Body of pancreas (tissue), 4 donors: Measurements from ENCODE around the gene CTNND1. TPM values are rescaled to one million over a fixed set of nuclear protein-coding genes. Genes with fewer than 3 reads are reported as not detected.

ENCODE experiments used
- ATAC-seq: fragments of 150-250 bp; one replicate; pipeline ENCODE4 v1.9.1; 2016
- DNase-seq, 4 donors: peaks; one replicate each; pipeline ENCODE4 v3.0.0-alpha.2; 2019
- H3K27ac ChIP-seq, 4 donors: fragments of 200-600 bp; sonication (generic); 1 replicate in 3 of 4; 2 replicates in 1 of 4; pipeline versions ENCODE4 v1.5.1 to v1.6.1; 2016 to 2019; ENCODE audit warnings: mild to moderate bottlenecking in 1 of 4, mixed read lengths in 1 of 4, moderate library complexity in 1 of 4
- H3K27me3 ChIP-seq, 2 donors: fragments of 200-600 bp; sonication (generic); one replicate each; pipeline ENCODE4 v1.6.0; 2016; ENCODE audit warnings: mild to moderate bottlenecking in 1 of 2
- H3K36me3 ChIP-seq, 2 donors: fragments of 200-600 bp; sonication (generic); replicated peaks in 1 of 2; 2 replicates each; pipeline ENCODE4 v1.5.1; 2016; ENCODE audit warnings: low read depth in 2 of 2; ENCODE audit not compliant: insufficient read depth in 1 of 2
- H3K4me1 ChIP-seq: fragments of 200-600 bp; sonication (generic); one replicate; pipeline ENCODE4 v1.6.0; 2016
- H3K4me3 ChIP-seq, 2 donors: fragments of 200-600 bp; sonication (generic); 1 replicate in 1 of 2; 2 replicates in 1 of 2; pipeline ENCODE4 v1.5.1; 2016 to 2019
- H3K9me3 ChIP-seq, 3 donors: fragments of 200-600 bp; sonication (generic); 1 replicate in 2 of 3; 2 replicates in 1 of 3; pipeline ENCODE4 v1.5.1; 2016
- POLR2A ChIP-seq, 3 donors: fragments of 450-650 bp; IDR thresholded peaks; one replicate each; pipeline ENCODE4 v1.6.1; 2016; ENCODE audit warnings: antibody characterized with exemption in 3 of 3, mild to moderate bottlenecking in 2 of 3
- WGBS, 2 donors: methylation state at CpG; one replicate each; pipeline ENCODE4 v1.1.5; 2017; 5-methylcytosine and 5-hydroxymethylcytosine counted together
- intact Hi-C: fragments of 100-400 bp; cut with DNase I; formaldehyde crosslinking; loops from one replicate; pipeline ENCODE4 v1.15.1; 2023
- total RNA-seq, 2 donors: library from RNA; depleted of rRNA; stranded (reverse); fragments of >200 nt; gene quantifications; one replicate each; pipeline ENCODE4 v1.1.0, GENCODE V29; 2016
- TF ChIP-seq, protein P1 (sequence below), 7 experiments: fragments of 450-650 bp in 4 of 7; fragments of 200-600 bp in 3 of 7; sonication (generic) in 3 of 7; IDR thresholded peaks; one replicate each; pipeline ENCODE4 v1.5.1; 2016 to 2019; ENCODE audit warnings: antibody characterized with exemption in 7 of 7

The CTNND1 gene
- total RNA-seq, 2 donors from 2014 or later, result 115 to 178 TPM

DNA sequence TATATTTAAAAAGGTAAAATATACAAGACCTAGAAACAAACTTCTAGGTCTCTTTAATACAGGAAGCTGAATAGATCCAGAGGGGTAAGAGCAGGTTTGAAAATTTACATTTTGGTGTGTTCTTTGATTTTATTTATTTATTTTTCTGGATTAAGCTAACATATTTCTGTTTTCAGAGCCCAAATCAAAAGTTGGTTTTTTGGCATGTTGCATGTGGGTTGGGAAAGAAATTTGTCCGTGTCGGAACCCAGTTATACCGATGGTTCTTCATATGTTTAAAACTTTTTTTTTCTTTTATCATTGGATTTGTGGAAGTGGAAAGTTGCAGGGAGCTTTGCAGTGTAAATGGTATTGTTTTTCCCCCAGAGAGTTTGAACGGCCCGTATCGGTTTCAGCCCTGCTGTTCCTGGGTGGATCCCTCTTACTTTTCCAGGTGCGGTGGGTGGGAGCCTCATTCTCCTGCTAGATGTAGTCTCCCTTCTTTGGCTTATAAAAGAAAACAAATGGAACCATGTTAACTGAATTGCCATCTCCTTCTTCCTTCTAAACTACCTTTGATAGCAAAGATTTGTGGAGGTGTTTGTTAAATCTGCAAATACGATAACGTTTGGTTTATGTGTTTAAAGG, 746 bp downstream of the CTNND1 start:
- Histone ChIP-seq H3K27ac (peak overlapping the region; percentile 95 to 97 (median 96)), H3K27me3 (no peaks in the 10 kb centered on the region), H3K4me1 (peaks cover 36% of the 10 kb centered on the region), H3K4me3 (peak overlapping the region; percentile 30 to 41), H3K9me3 (no peaks in the 10 kb centered on the region), H3K36me3 (no peaks in the 10 kb centered on the region)
- DNase-seq (peak; percentile 35 to 47 (median 36)), ATAC-seq (peak; percentile 36)
- intact Hi-C loops, result no loop called here
- 1 to 5% methylated on average over 9 of the region's 9 CpGs for WGBS, 2 donors
- TF ChIP-seq POLR2A (IDR thresholded peaks at IDR 0.05), result no peak
- TF ChIP-seq, protein P1, sequence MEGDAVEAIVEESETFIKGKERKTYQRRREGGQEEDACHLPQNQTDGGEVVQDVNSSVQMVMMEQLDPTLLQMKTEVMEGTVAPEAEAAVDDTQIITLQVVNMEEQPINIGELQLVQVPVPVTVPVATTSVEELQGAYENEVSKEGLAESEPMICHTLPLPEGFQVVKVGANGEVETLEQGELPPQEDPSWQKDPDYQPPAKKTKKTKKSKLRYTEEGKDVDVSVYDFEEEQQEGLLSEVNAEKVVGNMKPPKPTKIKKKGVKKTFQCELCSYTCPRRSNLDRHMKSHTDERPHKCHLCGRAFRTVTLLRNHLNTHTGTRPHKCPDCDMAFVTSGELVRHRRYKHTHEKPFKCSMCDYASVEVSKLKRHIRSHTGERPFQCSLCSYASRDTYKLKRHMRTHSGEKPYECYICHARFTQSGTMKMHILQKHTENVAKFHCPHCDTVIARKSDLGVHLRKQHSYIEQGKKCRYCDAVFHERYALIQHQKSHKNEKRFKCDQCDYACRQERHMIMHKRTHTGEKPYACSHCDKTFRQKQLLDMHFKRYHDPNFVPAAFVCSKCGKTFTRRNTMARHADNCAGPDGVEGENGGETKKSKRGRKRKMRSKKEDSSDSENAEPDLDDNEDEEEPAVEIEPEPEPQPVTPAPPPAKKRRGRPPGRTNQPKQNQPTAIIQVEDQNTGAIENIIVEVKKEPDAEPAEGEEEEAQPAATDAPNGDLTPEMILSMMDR (IDR thresholded peaks at IDR 0.05), result no peak

DNA sequence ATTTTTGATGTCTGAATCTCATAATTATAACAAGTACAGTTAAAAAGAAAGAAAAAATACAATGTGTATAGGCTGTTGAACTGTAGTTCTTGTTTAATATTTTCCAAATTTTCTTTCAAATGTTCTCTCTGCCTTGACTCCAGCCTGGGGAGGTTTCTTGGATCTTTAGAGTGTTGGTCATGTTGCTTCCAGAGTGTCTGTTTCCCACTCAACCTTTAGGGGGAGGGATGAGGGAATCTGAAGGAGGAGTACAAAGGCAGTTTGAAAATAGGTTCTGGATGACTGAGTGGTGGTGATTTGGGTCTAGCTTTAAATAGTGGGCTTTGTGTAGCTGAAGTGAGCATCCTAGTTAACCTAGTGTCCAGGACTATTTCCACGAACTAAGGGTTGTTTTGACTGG, 2.0 kb downstream of the CTNND1 start:
- peak overlapping the region; percentile 3 to 41 for H3K4me3 ChIP-seq
- TF ChIP-seq, protein P1 (IDR thresholded peaks at IDR 0.05), result peak in 4 of 7 experiments; percentile 34 to 42 (median 36)
- no peak for TF ChIP-seq POLR2A (IDR thresholded peaks at IDR 0.05)
- DNase-seq (no peak), ATAC-seq (no peak)
- WGBS, 2 donors, result 0 to 3% methylated on average over 1 of the region's 1 CpG
- H3K27ac ChIP-seq, result peak overlapping the region in 3 of 4 donors; percentile 95 to 97 (median 96)
- H3K36me3 ChIP-seq, result no peaks in the 10 kb centered on the region
- peaks cover 45% of the 10 kb centered on the region for H3K4me1 ChIP-seq
- no peaks in the 10 kb centered on the region for H3K9me3 ChIP-seq
- intact Hi-C loops, result no loop called here
- no peaks in the 10 kb centered on the region for H3K27me3 ChIP-seq

DNA sequence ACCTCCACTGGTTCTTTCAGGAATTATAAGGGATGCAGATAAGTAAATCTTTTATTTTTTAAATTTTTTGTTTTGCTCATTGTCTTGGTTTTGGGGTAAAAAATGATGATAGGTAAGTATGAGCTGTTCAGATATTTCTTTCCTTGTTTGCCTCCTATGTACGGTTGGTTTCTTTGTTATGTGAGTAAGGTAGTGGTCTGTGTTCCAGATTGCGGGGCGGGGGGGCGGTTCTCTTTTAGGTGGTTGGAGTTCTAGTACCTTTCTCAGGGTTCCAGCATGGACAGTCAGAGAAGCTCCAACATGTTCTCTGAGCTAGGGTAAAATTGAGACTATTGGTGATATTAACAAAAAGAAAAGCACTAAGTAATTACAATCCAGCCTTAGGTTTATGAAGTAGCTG, 2.4 kb downstream of the CTNND1 start:
- H3K4me1 ChIP-seq, result peaks cover 48% of the 10 kb centered on the region
- ATAC-seq (no peak), DNase-seq (no peak)
- whole genome bisulfite sequencing, 2 donors, result 6 to 21% methylated on average over 4 of the region's 4 CpGs
- no peaks in the 10 kb centered on the region for H3K9me3 ChIP-seq
- H3K36me3 ChIP-seq, result no peaks in the 10 kb centered on the region
- peak overlapping the region in 3 of 4 donors; percentile 95 to 97 (median 96) for H3K27ac ChIP-seq
- no peaks in the 10 kb centered on the region for H3K27me3 ChIP-seq
- H3K4me3 ChIP-seq, result peak overlapping the region; percentile 3 to 41
- no peak for TF ChIP-seq POLR2A (IDR thresholded peaks at IDR 0.05)
- TF ChIP-seq, protein P1 (IDR thresholded peaks at IDR 0.05), result no peak
- intact Hi-C loops, result no loop called here

DNA sequence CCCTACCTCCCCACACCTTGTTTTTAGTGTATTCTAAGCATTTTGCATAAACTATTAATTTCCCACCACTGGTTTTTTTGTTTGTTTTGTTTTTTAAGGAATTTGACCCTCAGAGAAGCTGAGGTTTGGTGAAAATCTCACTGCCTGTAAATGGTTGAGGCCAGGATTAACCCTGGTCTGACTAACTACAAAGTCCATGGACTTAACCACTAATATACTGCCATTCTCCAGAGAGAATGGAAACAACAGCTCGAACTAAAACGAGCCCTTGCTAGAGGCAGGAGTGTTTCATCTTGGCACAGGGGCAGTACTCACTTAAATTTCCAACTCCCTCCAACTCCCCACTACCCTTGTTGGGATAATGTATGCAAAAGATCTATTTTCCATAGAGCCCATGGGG, 3.0 kb downstream of the CTNND1 start:
- Histone ChIP-seq H3K9me3 (no peaks in the 10 kb centered on the region), H3K27ac (peak overlapping the region in 3 of 4 donors; percentile 22 to 96 (median 95)), H3K4me3 (peak overlapping the region in 1 of 2 donors; percentile 41), H3K36me3 (no peaks in the 10 kb centered on the region), H3K27me3 (no peaks in the 10 kb centered on the region), H3K4me1 (peaks cover 53% of the 10 kb centered on the region)
- DNase-seq (no peak), ATAC-seq (no peak)
- WGBS, 2 donors, result 10 to 30% methylated on average over 2 of the region's 2 CpGs
- TF ChIP-seq, protein P1 (IDR thresholded peaks at IDR 0.05), result no peak
- intact Hi-C loops, result no loop called here

DNA sequence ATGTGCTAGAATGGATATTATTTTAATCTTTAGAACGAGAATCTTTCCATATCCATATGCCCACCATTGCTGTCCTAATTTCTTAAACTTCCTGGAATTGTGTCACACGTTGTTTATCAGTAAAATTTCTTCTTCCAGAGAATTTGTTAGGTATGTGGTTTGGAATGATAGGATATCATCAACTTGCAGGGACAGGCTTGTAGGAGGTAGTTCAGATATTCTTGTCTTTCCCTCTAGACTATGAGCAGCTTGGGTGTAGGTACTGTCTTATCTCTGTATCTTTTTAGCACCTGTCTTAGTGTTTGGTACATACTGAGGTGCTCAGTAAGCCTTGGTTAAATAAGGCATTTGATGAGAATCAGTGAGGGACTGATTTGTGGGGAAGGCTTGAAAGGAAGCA, 3.4 kb downstream of the CTNND1 start:
- Histone ChIP-seq H3K4me1 (peaks cover 57% of the 10 kb centered on the region), H3K27me3 (no peaks in the 10 kb centered on the region), H3K4me3 (no peak overlapping the region), H3K9me3 (no peaks in the 10 kb centered on the region), H3K27ac (peak overlapping the region in 3 of 4 donors; percentile 22 to 96 (median 31)), H3K36me3 (no peaks in the 10 kb centered on the region)
- DNase-seq (no peak), ATAC-seq (no peak)
- intact Hi-C loops, result no loop called here
- WGBS, 2 donors, result 11 to 14% methylated on average over 2 of the region's 2 CpGs
- no peak for TF ChIP-seq POLR2A (IDR thresholded peaks at IDR 0.05)
- TF ChIP-seq, protein P1 (IDR thresholded peaks at IDR 0.05), result no peak
